Measurements from ENCODE around the gene DIAPH1.

Gene DIAPH1

GRCh38 chr5:141506381-141507155 lies 112.2 kb downstream of the DIAPH1 start:
- DNase-seq (ENCODE audit: low read depth): no peak
- no peak for TF ChIP-seq CTCF (IDR thresholded peaks at IDR 0.05; ENCODE audit: control insufficient read depth, insufficient read depth, low read depth, low read length, missing control alignments)
- no peak overlapping the region for H3K4me3 ChIP-seq (ENCODE audit: control insufficient read depth, low read depth, low read length)

GRCh38 chr5:141504216-141504615 lies 114.6 kb downstream of the DIAPH1 start:
- DNase-seq (ENCODE audit: low read depth): no peak
- TF ChIP-seq CTCF (IDR thresholded peaks at IDR 0.05; ENCODE audit: control insufficient read depth, insufficient read depth, low read depth, low read length, missing control alignments): no peak
- no peak overlapping the region for H3K4me3 ChIP-seq (ENCODE audit: control insufficient read depth, low read depth, low read length)

- no peak for TF ChIP-seq CTCF (IDR thresholded peaks at IDR 0.05; ENCODE audit: control insufficient read depth, insufficient read depth, low read depth, low read length, missing control alignments)
- no peak for DNase-seq (ENCODE audit: low read depth)
- H3K4me3 ChIP-seq (ENCODE audit: control insufficient read depth, low read depth, low read length): no peak overlapping the region
Observed at GRCh38 chr5:141503681-141504080, 115.1 kb downstream of the DIAPH1 start.

- TF ChIP-seq CTCF (IDR thresholded peaks at IDR 0.05; ENCODE audit: control insufficient read depth, insufficient read depth, low read depth, low read length, missing control alignments): no peak
- H3K4me3 ChIP-seq (ENCODE audit: control insufficient read depth, low read depth, low read length): no peak overlapping the region
- DNase-seq (ENCODE audit: low read depth): no peak
Observed at GRCh38 chr5:141501761-141502160, 117.0 kb downstream of the DIAPH1 start.

GRCh38 chr5:141496038-141496437 lies 122.8 kb downstream of the DIAPH1 start:
- no peak for DNase-seq (ENCODE audit: low read depth)
- H3K4me3 ChIP-seq (ENCODE audit: control insufficient read depth, low read depth, low read length): no peak overlapping the region
- no peak for TF ChIP-seq CTCF (IDR thresholded peaks at IDR 0.05; ENCODE audit: control insufficient read depth, insufficient read depth, low read depth, low read length, missing control alignments)

GRCh38 chr5:141495453-141495811 lies 123.4 kb downstream of the DIAPH1 start:
- no peak for DNase-seq (ENCODE audit: low read depth)
- no peak overlapping the region for H3K4me3 ChIP-seq (ENCODE audit: control insufficient read depth, low read depth, low read length)

More at GRCh38 chr5:141495453-141495811, 123.4 kb downstream of the DIAPH1 start:
- TF ChIP-seq CTCF (IDR thresholded peaks at IDR 0.05; ENCODE audit: control insufficient read depth, insufficient read depth, low read depth, low read length, missing control alignments): no peak
